Muscle layer of duodenum (tissue), 2 donors: ENCODE results near the gene FAM168A.

Experiments
- H3K27ac ChIP-seq: one replicate; pipeline ENCODE4 v1.7.0; 2013; ENCODE audit warnings: mild to moderate bottlenecking, low read length
- H3K27me3 ChIP-seq: one replicate; pipeline ENCODE4 v1.7.0; 2013; ENCODE audit warnings: low read depth, mild to moderate bottlenecking, control low read depth, low read length
- H3K36me3 ChIP-seq, 2 donors: one replicate each; pipeline ENCODE4 v1.7.0; 2013; ENCODE audit warnings: low read length in 2 of 2, control low read depth in 1 of 2, mild to moderate bottlenecking in 1 of 2; ENCODE audit not compliant: insufficient read depth in 2 of 2, control insufficient read depth in 1 of 2
- H3K4me1 ChIP-seq, 2 donors: one replicate each; pipeline ENCODE4 v1.7.0; 2013; ENCODE audit warnings: low read length in 2 of 2, mild to moderate bottlenecking in 2 of 2, control low read depth in 1 of 2, moderate library complexity in 1 of 2; ENCODE audit not compliant: insufficient read depth in 2 of 2, control insufficient read depth in 1 of 2
- H3K4me3 ChIP-seq, 2 donors: one replicate each; pipeline ENCODE4 v1.7.0; 2013; ENCODE audit warnings: low read length in 2 of 2, low read depth in 1 of 2, mild to moderate bottlenecking in 1 of 2
- H3K9me3 ChIP-seq, 2 donors: one replicate each; pipeline ENCODE4 v1.7.0; 2013; ENCODE audit warnings: low read length in 2 of 2, control low read depth in 1 of 2, mild to moderate bottlenecking in 1 of 2; ENCODE audit not compliant: control insufficient read depth in 1 of 2
- donor health status: healthy.

The FAM168A gene

GRCh38 chr11:73465023-73465675, 132.8 kb downstream of the FAM168A start:
- H3K27ac ChIP-seq, result no peak overlapping the region
- H3K27me3 ChIP-seq, result no peaks in the 10 kb centered on the region
- H3K9me3 ChIP-seq, result no peaks in the 10 kb centered on the region
- H3K4me1 ChIP-seq, result peaks cover 0 to 17% of the 10 kb centered on the region in 2 donors
- H3K36me3 ChIP-seq, result peaks cover 0 to 5% of the 10 kb centered on the region in 2 donors
- H3K4me3 ChIP-seq, result no peak overlapping the region

GRCh38 chr11:73464347-73464746, 133.6 kb downstream of the FAM168A start:
- Histone ChIP-seq H3K27ac (no peak overlapping the region), H3K4me1 (peaks cover 0 to 17% of the 10 kb centered on the region in 2 donors), H3K27me3 (no peaks in the 10 kb centered on the region), H3K36me3 (peaks cover 0 to 5% of the 10 kb centered on the region in 2 donors), H3K9me3 (no peaks in the 10 kb centered on the region), H3K4me3 (no peak overlapping the region)

GRCh38 chr11:73463359-73463758, 134.6 kb downstream of the FAM168A start:
- no peaks in the 10 kb centered on the region for H3K9me3 ChIP-seq
- H3K27ac ChIP-seq, result no peak overlapping the region
- no peak overlapping the region for H3K4me3 ChIP-seq
- no peaks in the 10 kb centered on the region for H3K27me3 ChIP-seq
- H3K36me3 ChIP-seq, result peaks cover 0 to 5% of the 10 kb centered on the region in 2 donors
- peaks cover 0 to 17% of the 10 kb centered on the region in 2 donors for H3K4me1 ChIP-seq

- H3K27me3 ChIP-seq, result no peaks in the 10 kb centered on the region
- no peak overlapping the region for H3K4me3 ChIP-seq
- peaks cover 0 to 5% of the 10 kb centered on the region in 2 donors for H3K36me3 ChIP-seq
- H3K4me1 ChIP-seq, result peaks cover 0 to 17% of the 10 kb centered on the region in 2 donors
- H3K27ac ChIP-seq, result no peak overlapping the region
- H3K9me3 ChIP-seq, result no peaks in the 10 kb centered on the region
These were observed 135.9 kb downstream of the FAM168A start for GRCh38 chr11:73461964-73462363.

GRCh38 chr11:73461335-73461840, 136.5 kb downstream of the FAM168A start:
- Histone ChIP-seq H3K4me1 (peaks cover 0 to 17% of the 10 kb centered on the region in 2 donors), H3K4me3 (no peak overlapping the region), H3K27me3 (no peaks in the 10 kb centered on the region), H3K27ac (no peak overlapping the region), H3K36me3 (peaks cover 0 to 5% of the 10 kb centered on the region in 2 donors), H3K9me3 (no peaks in the 10 kb centered on the region)

- H3K4me1 ChIP-seq, result peaks cover 0 to 5% of the 10 kb centered on the region in 2 donors
- H3K4me3 ChIP-seq, result no peak overlapping the region
- H3K36me3 ChIP-seq, result no peaks in the 10 kb centered on the region
- H3K27me3 ChIP-seq, result no peaks in the 10 kb centered on the region
- no peaks in the 10 kb centered on the region for H3K9me3 ChIP-seq
- no peak overlapping the region for H3K27ac ChIP-seq
These were observed 139.7 kb downstream of the FAM168A start for GRCh38 chr11:73458201-73458600.

GRCh38 chr11:73454987-73455386, 142.9 kb downstream of the FAM168A start:
- Histone ChIP-seq H3K9me3 (no peaks in the 10 kb centered on the region), H3K27me3 (no peaks in the 10 kb centered on the region), H3K36me3 (no peaks in the 10 kb centered on the region), H3K4me3 (no peak overlapping the region), H3K27ac (no peak overlapping the region), H3K4me1 (peaks cover 0 to 5% of the 10 kb centered on the region in 2 donors)

- no peaks in the 10 kb centered on the region for H3K27me3 ChIP-seq
- H3K9me3 ChIP-seq, result no peaks in the 10 kb centered on the region
- no peak overlapping the region for H3K4me3 ChIP-seq
- no peaks in the 10 kb centered on the region for H3K36me3 ChIP-seq
- peaks cover 0 to 5% of the 10 kb centered on the region in 2 donors for H3K4me1 ChIP-seq
- no peak overlapping the region for H3K27ac ChIP-seq
These were observed 144.3 kb downstream of the FAM168A start for GRCh38 chr11:73453562-73453961.

GRCh38 chr11:73452726-73453125, 145.2 kb downstream of the FAM168A start:
- Histone ChIP-seq H3K4me3 (no peak overlapping the region), H3K9me3 (no peaks in the 10 kb centered on the region), H3K27me3 (no peaks in the 10 kb centered on the region), H3K36me3 (no peaks in the 10 kb centered on the region), H3K4me1 (peaks cover 0 to 5% of the 10 kb centered on the region in 2 donors), H3K27ac (no peak overlapping the region)

- peaks cover 0 to 5% of the 10 kb centered on the region in 2 donors for H3K4me1 ChIP-seq
- H3K4me3 ChIP-seq, result no peak overlapping the region
- H3K9me3 ChIP-seq, result no peaks in the 10 kb centered on the region
- H3K36me3 ChIP-seq, result no peaks in the 10 kb centered on the region
- H3K27ac ChIP-seq, result no peak overlapping the region
- no peaks in the 10 kb centered on the region for H3K27me3 ChIP-seq
These were observed 146.0 kb downstream of the FAM168A start for GRCh38 chr11:73451896-73452295.

- Histone ChIP-seq H3K27ac (no peak overlapping the region), H3K9me3 (no peaks in the 10 kb centered on the region), H3K4me1 (no peaks in the 10 kb centered on the region), H3K4me3 (no peak overlapping the region), H3K36me3 (no peaks in the 10 kb centered on the region), H3K27me3 (no peaks in the 10 kb centered on the region)
These were observed 151.1 kb downstream of the FAM168A start for GRCh38 chr11:73446766-73447165.

GRCh38 chr11:73445980-73446379, 151.9 kb downstream of the FAM168A start:
- H3K27ac ChIP-seq, result no peak overlapping the region
- no peaks in the 10 kb centered on the region for H3K9me3 ChIP-seq
- H3K4me3 ChIP-seq, result no peak overlapping the region
- H3K27me3 ChIP-seq, result no peaks in the 10 kb centered on the region
- H3K36me3 ChIP-seq, result no peaks in the 10 kb centered on the region
- H3K4me1 ChIP-seq, result no peaks in the 10 kb centered on the region
